Thoracic aorta (tissue), 2 donors: ENCODE data around the gene PCDHGB5. TPM values are rescaled to one million over a fixed set of nuclear protein-coding genes. Genes with fewer than 3 reads are reported as not detected.
"Not testable (repeated sequence)": the region's sequence is repeated elsewhere in the genome, so short reads cannot be mapped to it uniquely, and the experiment has no call there.

Source experiments
- ATAC-seq: fragments of 150-250 bp; one replicate; pipeline ENCODE4 v1.8.0; 2017; ENCODE audit warnings: low read depth; ENCODE audit not compliant: insufficient number of reproducible peaks, low FRiP score
- DNase-seq: peaks from one replicate; pipeline ENCODE4 v3.0.0-alpha.2; 2020; ENCODE audit warnings: low spot score
- H3K27ac ChIP-seq, 2 donors: fragments of 200-600 bp; sonication (generic); 1 replicate in 1 of 2; 2 replicates in 1 of 2; pipeline ENCODE4 v1.5.1; 2016; ENCODE audit warnings: mild to moderate bottlenecking in 2 of 2, moderate library complexity in 2 of 2
- H3K27me3 ChIP-seq: fragments of 200-600 bp; sonication (generic); replicated peaks from 2 replicates; pipeline ENCODE4 v1.6.0; 2016; ENCODE audit warnings: mild to moderate bottlenecking; ENCODE audit not compliant: insufficient read depth
- H3K36me3 ChIP-seq: fragments of 200-600 bp; sonication (generic); one replicate; pipeline ENCODE4 v1.5.1; 2016
- H3K4me1 ChIP-seq, 2 donors: fragments of 200-600 bp; sonication (generic); 1 replicate in 1 of 2; 2 replicates in 1 of 2; pipeline versions ENCODE4 v1.5.1 to v1.6.0; 2016; ENCODE audit warnings: low read depth in 2 of 2, mild to moderate bottlenecking in 1 of 2; ENCODE audit not compliant: control insufficient read depth in 1 of 2
- H3K4me3 ChIP-seq: fragments of 200-600 bp; sonication (generic); 2 replicates; pipeline ENCODE4 v1.5.1; 2016; ENCODE audit warnings: mild to moderate bottlenecking
- H3K9me3 ChIP-seq: fragments of 200-600 bp; sonication (generic); 2 replicates; pipeline ENCODE4 v1.5.1; 2016
- total RNA-seq, 2 donors: library from RNA; depleted of rRNA; stranded (reverse); fragments of >200 nt; gene quantifications; one replicate each; pipeline versions ENCODE4 v1.1.0 to v1.2.3, GENCODE V29; 2016
- TF ChIP-seq, protein P1 (sequence below): fragments of 200-600 bp; sonication (generic); IDR thresholded peaks from one replicate; pipeline ENCODE4 v1.5.1; 2019; ENCODE audit warnings: antibody characterized with exemption

The PCDHGB5 gene
- total RNA-seq, 2 donors from 2014 or later = 20.8 to 26.3 TPM

- H3K27me3 ChIP-seq = no peaks in the 10 kb centered on the region
- H3K4me3 ChIP-seq = peak overlapping the region; percentile 23
- ATAC-seq = no peak
- peaks cover 93% of the 10 kb centered on the region for H3K9me3 ChIP-seq
- no peak overlapping the region for H3K27ac ChIP-seq
- TF ChIP-seq, protein P1, sequence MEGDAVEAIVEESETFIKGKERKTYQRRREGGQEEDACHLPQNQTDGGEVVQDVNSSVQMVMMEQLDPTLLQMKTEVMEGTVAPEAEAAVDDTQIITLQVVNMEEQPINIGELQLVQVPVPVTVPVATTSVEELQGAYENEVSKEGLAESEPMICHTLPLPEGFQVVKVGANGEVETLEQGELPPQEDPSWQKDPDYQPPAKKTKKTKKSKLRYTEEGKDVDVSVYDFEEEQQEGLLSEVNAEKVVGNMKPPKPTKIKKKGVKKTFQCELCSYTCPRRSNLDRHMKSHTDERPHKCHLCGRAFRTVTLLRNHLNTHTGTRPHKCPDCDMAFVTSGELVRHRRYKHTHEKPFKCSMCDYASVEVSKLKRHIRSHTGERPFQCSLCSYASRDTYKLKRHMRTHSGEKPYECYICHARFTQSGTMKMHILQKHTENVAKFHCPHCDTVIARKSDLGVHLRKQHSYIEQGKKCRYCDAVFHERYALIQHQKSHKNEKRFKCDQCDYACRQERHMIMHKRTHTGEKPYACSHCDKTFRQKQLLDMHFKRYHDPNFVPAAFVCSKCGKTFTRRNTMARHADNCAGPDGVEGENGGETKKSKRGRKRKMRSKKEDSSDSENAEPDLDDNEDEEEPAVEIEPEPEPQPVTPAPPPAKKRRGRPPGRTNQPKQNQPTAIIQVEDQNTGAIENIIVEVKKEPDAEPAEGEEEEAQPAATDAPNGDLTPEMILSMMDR = no peak
- no peaks in the 10 kb centered on the region for H3K4me1 ChIP-seq
- H3K36me3 ChIP-seq = peaks cover 5% of the 10 kb centered on the region
- DNase-seq = no peak
Measured at GRCh38 chr5:141393267-141393666, 4.5 kb upstream of the PCDHGB5 start.

DNA sequence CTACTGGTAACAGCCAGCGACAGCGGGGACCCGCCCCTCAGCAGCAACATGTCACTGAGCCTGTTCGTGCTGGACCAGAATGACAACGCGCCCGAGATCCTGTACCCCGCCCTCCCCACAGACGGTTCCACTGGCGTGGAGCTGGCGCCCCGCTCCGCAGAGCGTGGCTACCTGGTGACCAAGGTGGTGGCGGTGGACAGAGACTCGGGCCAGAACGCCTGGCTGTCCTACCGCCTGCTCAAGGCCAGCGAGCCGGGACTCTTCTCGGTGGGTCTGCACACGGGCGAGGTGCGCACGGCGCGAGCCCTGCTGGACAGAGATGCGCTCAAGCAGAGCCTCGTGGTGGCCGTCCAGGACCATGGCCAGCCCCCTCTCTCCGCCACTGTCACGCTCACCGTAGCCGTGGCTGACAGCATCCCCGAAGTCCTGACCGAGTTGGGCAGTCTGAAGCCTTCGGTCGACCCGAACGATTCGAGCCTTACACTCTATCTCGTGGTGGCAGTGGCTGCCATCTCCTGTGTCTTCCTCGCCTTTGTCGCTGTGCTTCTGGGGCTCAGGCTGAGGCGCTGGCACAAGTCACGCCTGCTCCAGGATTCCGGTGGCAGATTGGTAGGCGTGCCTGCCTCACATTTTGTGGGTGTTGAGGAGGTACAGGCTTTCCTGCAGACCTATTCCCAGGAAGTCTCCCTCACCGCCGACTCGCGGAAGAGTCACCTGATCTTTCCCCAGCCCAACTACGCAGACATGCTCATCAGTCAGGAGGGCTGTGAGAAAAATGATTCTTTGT lies 3.2 kb upstream of the PCDHGB5 start:
- H3K4me1 ChIP-seq, H3K4me3 ChIP-seq, DNase-seq, H3K27me3 ChIP-seq, H3K27ac ChIP-seq, H3K36me3 ChIP-seq, ATAC-seq: not testable (repeated sequence)
- peaks cover 92% of the 10 kb centered on the region for H3K9me3 ChIP-seq

DNA sequence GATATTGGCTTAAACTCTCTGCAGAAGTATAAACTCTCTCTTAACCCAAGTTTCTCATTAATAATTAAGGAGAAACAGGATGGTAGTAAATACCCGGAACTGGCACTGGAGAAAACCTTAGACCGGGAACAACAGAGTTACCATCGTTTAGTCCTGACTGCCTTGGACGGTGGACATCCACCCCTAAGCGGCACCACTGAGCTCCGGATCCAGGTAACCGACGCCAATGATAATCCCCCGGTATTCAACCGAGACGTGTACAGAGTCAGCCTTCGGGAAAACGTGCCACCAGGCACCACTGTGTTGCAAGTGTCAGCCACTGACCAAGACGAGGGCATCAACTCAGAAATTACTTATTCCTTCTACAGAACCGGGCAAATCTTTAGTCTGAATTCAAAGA lies 861 bp downstream of the PCDHGB5 start:
- peak overlapping the region; percentile 33 for H3K4me3 ChIP-seq
- no peak for DNase-seq
- H3K27ac ChIP-seq = no peak overlapping the region
- H3K27me3 ChIP-seq = no peaks in the 10 kb centered on the region
- TF ChIP-seq, protein P1 = no peak
- no peak for ATAC-seq
- H3K4me1 ChIP-seq = no peaks in the 10 kb centered on the region
- H3K9me3 ChIP-seq = peaks cover 88% of the 10 kb centered on the region
- H3K36me3 ChIP-seq = no peaks in the 10 kb centered on the region

- TF ChIP-seq, protein P1 = no peak
- no peak overlapping the region for H3K27ac ChIP-seq
- ATAC-seq (no peak), DNase-seq (no peak)
- H3K4me3 ChIP-seq = peak overlapping the region; percentile 24
- H3K9me3 ChIP-seq = peaks cover 88% of the 10 kb centered on the region
- no peaks in the 10 kb centered on the region for H3K4me1 ChIP-seq
- H3K27me3 ChIP-seq = no peaks in the 10 kb centered on the region
- no peaks in the 10 kb centered on the region for H3K36me3 ChIP-seq
Measured at GRCh38 chr5:141399555-141400258, 2.0 kb downstream of the PCDHGB5 start.

DNA sequence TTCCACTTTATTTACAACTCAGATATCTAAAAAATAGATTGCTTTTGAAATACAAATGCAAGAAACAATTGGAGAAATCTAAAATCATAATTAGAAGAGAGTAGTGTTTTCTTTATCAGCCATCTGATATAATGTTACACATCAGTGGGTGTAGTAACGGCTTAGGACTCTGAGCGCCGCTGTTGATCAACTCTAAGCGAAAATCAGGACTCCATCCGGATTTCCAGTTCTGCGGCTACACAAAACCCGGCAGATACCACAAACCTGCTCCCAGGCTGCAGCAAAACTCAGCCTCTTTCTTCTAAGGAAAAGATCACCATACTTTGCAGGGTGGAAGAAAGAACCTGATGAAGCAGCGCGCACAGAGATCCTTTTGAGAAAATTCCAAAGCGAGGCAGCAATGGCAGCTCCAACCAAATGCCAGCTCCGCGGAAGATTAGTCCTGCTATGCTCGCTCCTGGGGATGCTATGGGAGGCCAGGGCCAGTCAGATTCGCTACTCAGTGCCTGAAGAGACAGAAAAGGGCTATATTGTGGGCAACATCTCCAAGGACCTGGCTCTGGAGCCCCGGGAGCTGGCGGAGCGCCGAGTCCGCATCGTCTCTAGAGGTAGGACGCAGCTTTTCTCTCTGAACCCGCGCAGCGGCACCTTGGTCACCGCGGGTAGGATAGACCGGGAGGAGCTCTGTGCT lies 5.0 kb downstream of the PCDHGB5 start, which contains the start of gene PCDHGA9:
PCDHGA9 (plus strand) TSS at position 226 of the 691 bp plus-strand sequence; CDS start at position 401, 175 bp downstream.
- Histone ChIP-seq H3K9me3 (peaks cover 90% of the 10 kb centered on the region), H3K4me3 (peak within 1 kb of the TSS; percentile 55), H3K27me3 (no peaks in the 10 kb centered on the region), H3K4me1 (no peaks in the 10 kb centered on the region), H3K36me3 (no peaks in the 10 kb centered on the region), H3K27ac (no peak within 1 kb of the TSS)
- TF ChIP-seq, protein P1 = no peak
- ATAC-seq = no peak
- no peak for DNase-seq
